Ishikawa (cell line): ENCODE measurements around the gene MPZ.

Source experiments
- CEBPB ChIP-seq: IDR thresholded peaks from 2 replicates; pipeline ENCODE4 v1.6.1; 2012
- CREB1 ChIP-seq: IDR thresholded peaks from 2 replicates; pipeline ENCODE4 v1.6.1; 2012; ENCODE audit warnings: low read depth
- EGR1 ChIP-seq: IDR thresholded peaks from 2 replicates; pipeline ENCODE4 v1.6.1; 2012
- EP300 ChIP-seq: IDR thresholded peaks from 2 replicates; pipeline ENCODE4 v1.6.1; 2012; ENCODE audit warnings: borderline replicate concordance
- FOXM1 ChIP-seq: IDR thresholded peaks from 2 replicates; pipeline ENCODE4 v1.6.1; 2012; ENCODE audit warnings: low read depth, borderline replicate concordance
- NFIC ChIP-seq: IDR thresholded peaks from 2 replicates; pipeline ENCODE4 v1.6.1; 2012
- RAD21 ChIP-seq: IDR thresholded peaks from 2 replicates; pipeline ENCODE4 v1.6.1; 2012; ENCODE audit warnings: low read depth
- TAF1 ChIP-seq: IDR thresholded peaks from 2 replicates; pipeline ENCODE4 v1.6.1; 2012; ENCODE audit warnings: low read depth, mild to moderate bottlenecking
- TCF12 ChIP-seq: IDR thresholded peaks from 2 replicates; pipeline ENCODE4 v1.6.1; 2012; ENCODE audit warnings: low read depth
- TEAD4 ChIP-seq: IDR thresholded peaks from 2 replicates; pipeline ENCODE4 v1.6.1; 2012
- YY1 ChIP-seq: IDR thresholded peaks from 2 replicates; pipeline ENCODE4 v1.6.1; 2012; ENCODE audit warnings: low read depth
- ZBTB7A ChIP-seq: IDR thresholded peaks from 2 replicates; pipeline ENCODE4 v1.6.1; 2012; ENCODE audit warnings: low read depth
- TF ChIP-seq, protein P1 (sequence below): IDR thresholded peaks from 2 replicates; pipeline ENCODE4 v1.6.1; 2012
- TF ChIP-seq, protein P2 (sequence below): IDR thresholded peaks from 2 replicates; pipeline ENCODE4 v1.6.1; 2012; ENCODE audit warnings: low read depth, mild to moderate bottlenecking
- TF ChIP-seq, protein P3 (sequence below): IDR thresholded peaks from 2 replicates; pipeline ENCODE4 v1.6.1; 2012

The MPZ gene

DNA sequence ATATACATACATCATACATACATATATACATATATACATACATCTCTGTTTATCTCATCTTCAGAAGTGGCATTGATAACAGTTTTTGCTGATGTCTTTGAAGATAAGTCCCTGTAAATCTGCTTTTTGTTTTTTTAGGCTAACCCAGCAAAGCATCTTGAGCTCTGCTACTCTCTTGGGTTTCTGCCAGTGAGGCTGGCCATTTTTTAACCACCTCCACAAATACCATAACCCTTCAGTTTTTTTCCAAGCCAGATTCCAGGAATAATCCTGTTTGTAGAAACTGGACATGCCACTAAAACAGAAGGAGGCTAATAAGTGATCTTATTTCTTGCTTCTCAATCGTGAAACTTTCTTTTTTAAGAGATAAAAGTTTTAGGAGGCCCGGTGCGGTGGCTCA lies 26.0 kb upstream of the MPZ start:
- TF ChIP-seq YY1 (no peak), TEAD4 (no peak), TCF12 (no peak), FOXM1 (no peak), NFIC (no peak), EP300 (no peak), CREB1 (no peak)
- TF ChIP-seq, protein P1, sequence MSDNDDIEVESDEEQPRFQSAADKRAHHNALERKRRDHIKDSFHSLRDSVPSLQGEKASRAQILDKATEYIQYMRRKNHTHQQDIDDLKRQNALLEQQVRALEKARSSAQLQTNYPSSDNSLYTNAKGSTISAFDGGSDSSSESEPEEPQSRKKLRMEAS = no peak

DNA sequence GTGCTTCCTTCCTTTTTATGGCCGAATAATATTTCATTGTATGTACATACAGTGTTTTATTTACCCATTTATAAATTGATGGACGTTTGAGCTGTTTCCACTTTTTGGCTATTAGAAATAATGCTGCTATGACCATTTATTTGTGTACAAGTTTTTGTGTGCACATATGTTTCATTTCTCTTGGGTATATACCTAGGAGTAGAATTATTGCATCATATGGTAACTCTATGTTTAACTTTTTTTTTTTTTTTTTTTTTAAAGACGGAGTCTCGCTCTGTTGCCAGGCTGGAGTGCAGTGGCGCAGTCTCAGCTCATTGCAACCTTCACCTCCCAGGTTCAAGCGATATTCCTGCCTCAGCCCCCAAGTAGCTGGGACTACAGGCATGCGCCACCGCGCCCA lies 23.4 kb upstream of the MPZ start:
- no peak for TF ChIP-seq FOXM1
- no peak for TF ChIP-seq CREB1
- no peak for TF ChIP-seq TEAD4
- no peak for TF ChIP-seq NFIC
- no peak for TF ChIP-seq RAD21
- TF ChIP-seq ZBTB7A = no peak
- TF ChIP-seq YY1 = no peak
- TF ChIP-seq, protein P1 = no peak
- TF ChIP-seq, protein P2, sequence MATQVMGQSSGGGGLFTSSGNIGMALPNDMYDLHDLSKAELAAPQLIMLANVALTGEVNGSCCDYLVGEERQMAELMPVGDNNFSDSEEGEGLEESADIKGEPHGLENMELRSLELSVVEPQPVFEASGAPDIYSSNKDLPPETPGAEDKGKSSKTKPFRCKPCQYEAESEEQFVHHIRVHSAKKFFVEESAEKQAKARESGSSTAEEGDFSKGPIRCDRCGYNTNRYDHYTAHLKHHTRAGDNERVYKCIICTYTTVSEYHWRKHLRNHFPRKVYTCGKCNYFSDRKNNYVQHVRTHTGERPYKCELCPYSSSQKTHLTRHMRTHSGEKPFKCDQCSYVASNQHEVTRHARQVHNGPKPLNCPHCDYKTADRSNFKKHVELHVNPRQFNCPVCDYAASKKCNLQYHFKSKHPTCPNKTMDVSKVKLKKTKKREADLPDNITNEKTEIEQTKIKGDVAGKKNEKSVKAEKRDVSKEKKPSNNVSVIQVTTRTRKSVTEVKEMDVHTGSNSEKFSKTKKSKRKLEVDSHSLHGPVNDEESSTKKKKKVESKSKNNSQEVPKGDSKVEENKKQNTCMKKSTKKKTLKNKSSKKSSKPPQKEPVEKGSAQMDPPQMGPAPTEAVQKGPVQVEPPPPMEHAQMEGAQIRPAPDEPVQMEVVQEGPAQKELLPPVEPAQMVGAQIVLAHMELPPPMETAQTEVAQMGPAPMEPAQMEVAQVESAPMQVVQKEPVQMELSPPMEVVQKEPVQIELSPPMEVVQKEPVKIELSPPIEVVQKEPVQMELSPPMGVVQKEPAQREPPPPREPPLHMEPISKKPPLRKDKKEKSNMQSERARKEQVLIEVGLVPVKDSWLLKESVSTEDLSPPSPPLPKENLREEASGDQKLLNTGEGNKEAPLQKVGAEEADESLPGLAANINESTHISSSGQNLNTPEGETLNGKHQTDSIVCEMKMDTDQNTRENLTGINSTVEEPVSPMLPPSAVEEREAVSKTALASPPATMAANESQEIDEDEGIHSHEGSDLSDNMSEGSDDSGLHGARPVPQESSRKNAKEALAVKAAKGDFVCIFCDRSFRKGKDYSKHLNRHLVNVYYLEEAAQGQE = no peak
- TF ChIP-seq TAF1 = no peak
- no peak for TF ChIP-seq EP300
- TF ChIP-seq, protein P3, sequence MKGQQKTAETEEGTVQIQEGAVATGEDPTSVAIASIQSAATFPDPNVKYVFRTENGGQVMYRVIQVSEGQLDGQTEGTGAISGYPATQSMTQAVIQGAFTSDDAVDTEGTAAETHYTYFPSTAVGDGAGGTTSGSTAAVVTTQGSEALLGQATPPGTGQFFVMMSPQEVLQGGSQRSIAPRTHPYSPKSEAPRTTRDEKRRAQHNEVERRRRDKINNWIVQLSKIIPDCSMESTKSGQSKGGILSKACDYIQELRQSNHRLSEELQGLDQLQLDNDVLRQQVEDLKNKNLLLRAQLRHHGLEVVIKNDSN = no peak
- no peak for TF ChIP-seq CEBPB
- no peak for TF ChIP-seq TCF12
- no peak for TF ChIP-seq EGR1

DNA sequence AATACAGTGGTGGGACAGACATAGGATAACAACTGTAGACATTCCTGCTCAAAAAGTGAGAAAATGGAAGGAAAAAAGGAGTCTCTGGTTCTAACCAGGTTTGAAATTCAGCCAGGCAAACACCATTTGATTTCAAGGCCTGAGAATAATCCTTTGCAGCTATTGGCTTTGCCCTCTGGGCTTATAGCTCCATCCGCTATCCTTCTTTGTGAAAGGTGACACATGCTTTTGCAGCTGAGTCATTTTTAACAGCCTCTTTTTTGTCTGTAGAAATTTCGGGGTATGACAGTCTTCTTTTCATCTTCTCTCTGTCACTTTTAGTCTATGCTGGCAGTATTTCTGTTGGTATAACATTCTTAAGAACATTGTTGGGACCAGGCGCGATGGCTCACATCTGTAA lies 20.6 kb upstream of the MPZ start:
- TF ChIP-seq TAF1 = no peak

DNA sequence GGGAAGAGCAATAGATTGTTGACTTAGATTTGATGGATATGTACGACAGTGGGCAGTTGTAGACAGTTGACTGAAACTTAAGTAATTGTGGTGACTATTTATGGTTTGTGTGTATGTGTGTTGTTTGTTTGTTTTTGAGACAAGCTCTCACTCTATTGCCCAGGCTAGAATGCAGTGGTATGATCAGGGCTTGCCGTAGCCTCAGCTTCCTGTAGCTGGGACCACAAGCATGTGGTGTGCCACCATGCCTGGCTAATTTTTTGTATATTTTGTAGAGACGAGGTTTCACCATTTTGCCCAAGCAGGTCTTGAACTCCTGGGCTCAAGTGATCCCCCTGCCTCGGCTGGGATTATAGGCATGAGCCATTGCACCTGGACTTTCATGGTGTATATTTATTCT lies 14.3 kb upstream of the MPZ start:
- no peak for TF ChIP-seq FOXM1
- no peak for TF ChIP-seq ZBTB7A
- TF ChIP-seq NFIC = no peak
- TF ChIP-seq, protein P2 = no peak
- TF ChIP-seq, protein P3 = no peak
- TF ChIP-seq TCF12 = no peak
- no peak for TF ChIP-seq RAD21
- no peak for TF ChIP-seq CREB1
- no peak for TF ChIP-seq EP300
- TF ChIP-seq TAF1 = no peak
- TF ChIP-seq CEBPB = no peak
- TF ChIP-seq EGR1 = no peak
- TF ChIP-seq, protein P1 = no peak
- no peak for TF ChIP-seq TEAD4
- no peak for TF ChIP-seq YY1

DNA sequence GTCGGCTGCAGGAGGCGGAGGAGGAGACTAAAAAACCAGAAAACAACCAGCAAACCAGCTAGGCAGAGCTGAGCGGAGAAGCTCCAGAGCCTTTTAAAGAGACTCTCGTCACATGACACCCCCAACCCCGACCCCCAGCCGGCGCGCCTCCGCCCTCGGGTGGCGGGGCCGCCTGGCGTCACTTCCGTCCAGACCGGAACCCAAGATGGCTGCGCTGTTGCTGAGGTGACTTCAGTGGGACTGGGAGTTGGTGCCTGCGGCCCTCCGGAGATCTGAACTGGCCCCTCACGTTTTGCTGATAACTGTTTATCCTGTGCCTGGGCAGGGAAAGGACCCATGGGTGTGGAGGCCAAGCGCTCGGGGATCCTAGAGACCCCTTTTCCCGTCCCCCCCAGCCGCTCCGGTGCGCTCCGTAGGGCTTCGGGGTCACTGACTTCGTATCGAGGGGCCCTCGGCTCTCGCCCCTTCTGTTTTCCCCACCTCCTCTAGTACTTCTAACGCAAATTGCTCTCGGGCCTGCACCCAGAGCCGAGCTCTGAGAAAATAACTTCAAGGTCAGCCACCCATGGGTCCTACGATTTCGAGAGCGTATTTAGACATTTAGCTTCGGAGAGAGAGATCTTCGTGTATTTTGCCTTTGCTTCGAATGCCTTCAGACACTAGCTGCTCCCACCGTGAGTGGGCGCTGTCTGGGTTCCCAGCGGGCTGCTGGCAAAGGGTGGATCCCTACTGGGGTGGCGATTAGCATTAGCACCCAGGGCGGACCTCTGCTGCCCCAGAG lies 4.6 kb upstream of the MPZ start, which contains the start of gene SDHC:
SDHC (plus strand) TSS at position 181 of the 781 bp plus-strand sequence; CDS start at position 206, 25 bp downstream.
- TF ChIP-seq ZBTB7A = peak; percentile 79; the same call in 1 of the 2 replicates
- TF ChIP-seq EP300 = peak; percentile 43; the same call in 1 of the 2 replicates
- TF ChIP-seq TCF12 = peak; percentile 36; the same call in 1 of the 2 replicates
- TF ChIP-seq, protein P2 = no peak
- peak; percentile 95 for TF ChIP-seq YY1
- TF ChIP-seq TAF1 = peak; percentile 93
- TF ChIP-seq, protein P3 = peak; percentile 93
- 0 out of 2 replicates have a peak, but pooled peaks have one; percentile 29 for TF ChIP-seq EGR1
- TF ChIP-seq FOXM1 = no peak
- no peak for TF ChIP-seq CEBPB
- no peak for TF ChIP-seq TEAD4
- TF ChIP-seq RAD21 = no peak
- TF ChIP-seq NFIC = peak; percentile 13; the same call in 1 of the 2 replicates
- peak; percentile 83 for TF ChIP-seq CREB1
- TF ChIP-seq, protein P1 = peak; percentile 66; the same call in 1 of the 2 replicates
